Medulla oblongata (tissue), 1 donor: ENCODE measurements around the gene NLRP6.

Experiments used
- DNase-seq: peaks from one replicate; pipeline ENCODE4 v3.0.0-alpha.2; 2015; ENCODE audit errors: extremely low spot score

The NLRP6 gene

DNA sequence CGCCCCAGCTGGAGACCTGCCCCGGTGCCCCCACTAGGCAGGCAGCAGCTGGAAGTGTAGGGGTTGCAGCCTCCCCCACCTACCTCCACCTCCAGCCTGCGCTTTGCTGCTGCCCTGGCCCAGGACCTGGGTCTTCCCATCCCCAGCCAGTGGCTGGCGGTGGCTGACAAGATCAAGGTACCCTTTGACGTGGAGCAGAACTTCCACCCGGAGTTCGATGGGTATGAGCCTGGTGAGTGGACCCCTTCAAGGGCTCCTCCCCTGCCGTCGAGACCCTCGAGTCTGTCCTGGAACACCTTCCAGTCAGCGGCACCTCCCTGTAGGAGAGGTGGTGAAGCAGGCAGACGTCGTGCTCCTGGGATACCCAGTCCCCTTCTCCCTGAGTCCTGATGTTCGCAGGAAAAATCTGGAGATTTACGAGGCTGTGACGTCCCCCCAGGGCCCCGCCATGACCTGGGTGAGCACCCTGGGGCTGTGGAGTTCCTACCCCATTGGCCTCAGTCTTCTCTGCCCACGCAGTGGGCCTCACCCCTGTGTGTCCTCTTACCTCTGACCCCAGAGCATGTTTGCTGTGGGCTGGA, 15.2 kb downstream of the NLRP6 start:
- DNase-seq, result no peak

DNA sequence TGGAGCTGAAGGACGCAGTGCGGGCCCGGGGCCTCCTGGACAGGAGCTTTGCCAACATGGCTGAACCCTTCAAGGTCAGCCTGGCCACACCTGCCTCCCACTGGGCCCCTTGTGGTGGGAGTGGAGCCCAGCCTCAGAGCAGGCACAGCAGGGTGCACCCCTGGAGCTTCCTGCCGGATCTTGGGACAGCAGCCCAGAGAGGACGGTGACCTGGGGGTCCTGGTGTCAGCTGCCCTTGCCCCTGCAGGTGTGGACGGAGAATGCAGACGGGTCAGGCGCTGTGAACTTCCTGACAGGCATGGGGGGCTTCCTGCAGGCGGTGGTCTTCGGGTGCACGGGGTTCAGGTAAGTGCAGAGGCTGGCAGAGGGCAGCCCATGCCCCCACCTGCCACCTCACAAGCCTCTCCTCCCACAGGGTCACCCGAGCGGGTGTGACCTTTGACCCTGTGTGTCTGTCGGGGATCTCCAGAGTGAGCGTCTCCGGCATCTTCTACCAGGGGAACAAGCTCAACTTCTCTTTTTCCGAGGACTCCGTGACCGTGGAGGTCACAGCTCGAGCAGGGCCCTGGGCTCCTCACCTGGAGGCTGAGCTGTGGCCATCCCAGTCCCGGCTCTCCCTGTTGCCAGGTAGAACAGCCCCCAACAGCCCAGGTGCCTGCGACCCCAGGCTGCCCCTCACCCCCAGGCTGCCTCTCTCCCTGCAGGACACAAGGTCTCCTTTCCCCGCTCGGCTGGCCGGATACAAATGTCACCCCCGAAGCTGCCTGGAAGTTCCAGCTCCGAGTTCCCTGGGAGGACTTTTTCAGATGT, 15.8 kb downstream of the NLRP6 start:
- DNase-seq, result no peak

DNA sequence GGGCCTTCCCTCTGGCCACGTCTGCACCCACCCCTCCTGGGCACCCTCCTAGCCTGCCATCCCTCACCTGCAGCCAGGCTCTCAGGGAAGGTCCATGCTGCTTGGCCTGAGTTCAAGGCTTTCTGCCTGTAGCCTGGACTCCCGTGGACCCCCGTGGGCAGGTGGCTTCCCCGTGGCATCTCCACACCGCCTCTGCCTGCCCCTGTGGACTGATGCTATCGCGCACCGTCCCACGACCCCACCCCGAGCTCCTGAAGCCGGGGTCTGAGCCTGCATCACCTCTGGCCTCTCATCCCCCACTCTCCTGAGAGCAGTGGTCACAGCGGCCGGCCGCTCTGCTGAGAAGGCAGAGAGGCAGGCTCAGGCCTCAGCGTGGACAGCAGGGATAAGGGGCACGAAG, 16.6 kb downstream of the NLRP6 start:
- no peak for DNase-seq

DNA sequence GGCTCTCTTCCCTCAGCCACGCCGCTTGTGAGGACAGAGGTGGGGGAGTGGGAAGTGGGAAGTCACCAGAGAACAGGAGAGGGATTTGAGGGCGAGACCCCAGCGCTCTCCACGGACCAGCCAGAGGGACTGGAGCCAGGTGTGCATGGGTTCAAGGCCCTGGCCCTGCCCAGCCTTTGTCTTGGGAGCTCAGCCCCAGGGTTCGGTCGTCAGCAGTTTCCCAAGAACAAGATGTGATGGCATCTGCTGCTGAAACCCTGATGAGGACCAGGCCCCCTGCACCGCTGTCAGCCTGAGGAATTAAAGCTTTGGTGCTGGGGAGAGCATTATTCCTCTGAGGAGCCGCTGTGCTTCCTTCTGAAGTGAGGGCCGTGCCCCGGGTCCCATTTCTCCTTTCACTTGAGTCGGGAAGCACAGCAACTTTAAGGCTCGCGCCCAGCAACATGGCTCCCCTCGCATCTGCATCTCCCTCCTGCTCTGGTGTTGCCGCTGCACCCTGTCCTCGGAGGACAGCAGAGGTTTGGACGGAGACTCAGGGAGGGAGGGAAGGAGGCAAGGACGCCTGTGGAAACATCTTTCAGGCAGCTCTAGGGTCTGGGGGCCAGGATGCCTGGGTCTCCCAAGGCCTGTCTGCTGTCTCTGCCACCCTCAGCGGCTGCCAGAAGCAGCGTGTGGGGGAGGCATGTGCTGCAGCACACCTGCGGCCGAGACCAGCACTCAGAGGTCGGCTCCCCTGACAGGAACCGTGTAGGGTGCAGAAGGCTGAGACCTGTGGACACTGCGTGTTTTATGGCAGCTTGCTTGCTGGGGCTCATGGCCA, 17.4 kb downstream of the NLRP6 start:
- no peak for DNase-seq

DNA sequence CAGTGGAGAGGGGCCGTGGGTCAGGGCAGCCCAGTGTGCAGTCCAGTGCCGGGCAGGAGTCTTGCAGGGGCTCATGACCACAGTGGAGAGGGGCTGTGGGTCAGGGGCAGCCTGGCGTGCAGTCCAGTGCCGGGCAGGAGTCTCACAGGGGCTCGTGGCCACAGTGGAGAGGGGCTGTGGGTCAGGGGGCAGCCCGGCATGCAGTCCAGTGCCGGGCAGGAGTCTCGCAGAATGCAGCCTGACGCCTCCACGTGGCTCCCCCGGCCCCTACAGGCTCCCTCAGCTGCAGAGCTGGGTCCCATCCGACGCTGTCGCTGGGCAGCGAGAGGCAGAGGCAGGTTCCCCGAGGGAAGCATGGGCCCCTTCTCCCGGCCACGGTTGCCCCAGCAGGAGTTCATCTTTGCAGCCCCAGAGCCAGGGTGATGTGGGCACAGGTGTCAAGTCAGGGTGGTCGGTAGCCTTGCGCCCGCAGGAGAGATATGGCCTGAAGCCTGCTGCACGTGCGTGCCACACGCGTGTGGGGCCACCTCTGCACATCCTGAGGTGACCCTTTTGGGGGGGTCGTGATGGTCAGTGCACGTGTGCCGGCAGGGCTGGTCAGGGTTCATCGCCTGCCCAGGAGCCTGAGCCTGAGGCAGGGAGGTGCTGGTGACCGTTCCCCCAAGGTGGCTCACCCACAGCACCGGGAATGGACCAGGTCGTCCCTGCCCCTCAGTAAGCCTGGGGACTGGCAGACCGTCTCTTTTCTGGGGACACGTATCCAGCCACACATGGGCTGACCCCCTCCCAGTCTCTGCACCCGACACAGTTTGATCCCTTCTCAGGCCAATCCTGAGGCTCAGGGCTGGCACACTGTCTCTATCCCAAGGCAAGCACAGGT, 18.2 kb downstream of the NLRP6 start:
- no peak for DNase-seq

DNA sequence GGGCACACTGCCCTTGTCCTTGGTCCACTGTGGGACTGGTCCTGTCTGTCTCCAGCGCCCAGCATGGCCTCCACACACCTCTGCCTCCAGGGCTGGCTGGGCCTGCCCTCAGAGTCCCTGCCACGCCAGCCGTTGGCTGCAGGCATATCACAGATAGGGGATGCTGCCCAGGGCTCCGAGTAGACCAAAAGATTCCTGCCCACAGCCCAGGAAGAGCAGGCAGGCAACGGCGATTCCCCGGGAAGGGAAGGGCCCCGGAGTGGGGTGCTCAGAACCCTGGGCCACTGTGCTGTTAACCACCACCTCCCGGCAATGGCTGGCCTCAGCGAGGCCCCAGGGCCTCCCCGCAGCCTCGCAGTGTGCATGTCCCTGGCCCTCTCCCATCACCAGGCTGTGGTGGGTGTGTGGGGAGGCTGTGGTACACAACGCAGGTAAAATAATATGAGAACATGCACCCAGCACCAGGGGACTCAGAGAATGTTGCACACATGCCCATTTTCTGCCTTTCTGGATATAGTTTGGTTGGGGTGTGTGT, 18.9 kb downstream of the NLRP6 start:
- no peak for DNase-seq

DNA sequence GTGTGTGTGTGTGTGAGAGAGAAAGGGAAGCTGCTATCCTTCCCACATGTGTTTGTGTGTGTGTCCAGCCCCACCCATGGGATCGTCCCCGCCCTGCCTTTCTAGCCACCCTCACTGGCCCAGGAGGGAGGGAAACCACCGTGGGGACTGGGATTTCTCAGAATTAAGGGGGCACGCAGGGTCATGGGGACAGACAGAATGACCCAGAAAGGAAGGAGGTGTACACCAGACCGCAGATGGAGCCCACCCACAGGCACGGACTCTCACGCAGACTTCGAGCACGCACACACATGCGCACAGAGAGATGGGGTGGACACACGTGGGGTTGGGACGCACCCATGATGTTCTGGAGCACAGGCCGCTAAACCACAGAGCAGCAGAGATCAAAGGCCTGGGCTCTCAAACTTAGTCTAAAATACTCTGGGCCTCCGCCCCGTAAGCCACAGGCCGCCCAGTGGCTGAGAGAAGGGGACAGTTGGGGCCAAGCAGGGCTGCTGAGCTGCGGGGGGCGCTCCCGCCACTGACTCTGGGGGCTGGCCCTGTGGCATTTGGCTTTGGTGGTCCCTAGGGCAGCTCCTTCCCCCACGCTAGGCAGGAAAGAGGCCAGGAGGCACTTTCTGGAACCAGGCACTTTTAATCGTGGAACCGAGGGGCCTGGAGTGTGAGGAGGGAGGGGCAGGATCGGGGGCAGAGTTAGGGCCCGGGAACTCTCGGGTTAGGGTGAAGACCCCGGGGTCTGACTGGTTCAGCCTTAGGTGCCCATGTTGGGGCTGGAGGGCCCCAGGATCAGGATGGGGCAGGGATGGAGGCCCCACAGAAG, 19.6 kb downstream of the NLRP6 start:
- DNase-seq, result no peak

DNA sequence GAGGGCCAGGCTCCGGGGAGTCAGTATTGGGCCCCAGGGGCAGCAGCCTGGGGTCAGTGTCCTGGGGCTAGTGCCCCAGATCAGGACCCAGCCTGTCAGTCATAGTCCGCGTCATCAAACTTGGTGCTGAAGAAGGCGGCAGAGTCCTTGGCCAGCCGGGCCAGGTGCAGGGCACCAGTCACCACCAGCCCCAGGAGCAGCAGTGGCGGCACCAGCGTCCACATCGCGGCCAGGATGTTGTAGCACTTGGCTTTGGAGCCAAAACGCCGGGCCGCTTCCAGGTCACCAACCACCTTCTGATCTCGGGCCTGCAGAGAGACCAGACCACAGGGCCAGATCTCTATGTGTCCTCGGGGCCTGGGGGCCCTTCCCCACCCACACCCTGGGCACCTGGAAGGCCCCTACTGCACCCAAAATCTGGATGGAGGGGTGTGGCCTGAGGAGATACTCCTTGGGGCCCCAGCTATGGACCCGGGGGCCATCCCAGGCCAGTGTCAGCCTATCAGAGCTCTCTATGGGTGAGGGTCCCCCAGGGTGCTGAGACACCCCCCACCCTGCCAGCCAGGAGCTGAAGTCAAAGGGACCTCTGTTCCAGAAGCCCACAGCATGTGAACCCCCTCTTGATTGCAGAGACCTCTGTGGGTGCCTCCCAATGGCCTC, 20.3 kb downstream of the NLRP6 start:
- DNase-seq, result no peak

DNA sequence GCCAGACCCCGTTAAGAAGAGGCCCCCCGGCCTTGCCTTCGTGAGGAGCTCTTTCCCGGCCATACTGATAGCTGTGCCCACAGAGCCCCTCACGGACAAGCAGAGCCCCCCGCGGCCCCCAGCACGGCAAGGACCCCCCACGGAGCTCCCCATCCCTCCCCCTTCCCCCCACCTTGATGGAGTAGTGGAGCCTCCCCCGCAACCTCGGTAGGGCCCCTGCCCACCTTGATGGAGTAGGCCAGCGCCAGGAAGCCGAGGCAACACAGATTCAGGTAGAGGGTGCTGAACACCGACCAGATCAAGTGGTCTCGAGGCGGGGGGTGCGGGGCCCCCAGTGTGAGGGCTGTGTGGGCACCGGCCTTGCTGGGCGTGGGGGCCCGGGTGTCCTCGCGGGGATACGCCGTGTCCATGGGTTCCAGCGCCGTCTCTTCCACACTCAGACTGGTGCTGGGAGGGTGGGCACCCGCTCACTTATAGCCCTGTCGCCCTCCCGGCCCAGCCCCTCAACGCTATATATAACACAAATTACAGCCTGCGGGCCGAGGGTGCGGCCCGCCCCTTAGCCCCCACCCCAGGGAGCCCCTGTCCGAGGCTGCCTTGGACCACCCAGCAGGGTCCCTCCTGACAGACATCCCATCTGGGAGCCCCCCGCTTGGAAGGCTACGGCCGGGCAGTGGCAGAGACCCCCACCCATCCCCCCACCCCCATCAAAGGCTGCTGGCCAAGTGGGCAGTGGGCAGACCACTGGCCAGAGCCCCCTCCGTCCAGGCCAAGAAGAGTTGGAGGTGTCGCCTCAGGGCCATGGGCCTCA, 21.1 kb downstream of the NLRP6 start, which contains the start of gene IFITM5:
TSS of gene IFITM5 (minus strand) at position 446 of the 811 bp plus-strand sequence. CDS start at position 410, 36 bp downstream.
- DNase-seq, result no peak

DNA sequence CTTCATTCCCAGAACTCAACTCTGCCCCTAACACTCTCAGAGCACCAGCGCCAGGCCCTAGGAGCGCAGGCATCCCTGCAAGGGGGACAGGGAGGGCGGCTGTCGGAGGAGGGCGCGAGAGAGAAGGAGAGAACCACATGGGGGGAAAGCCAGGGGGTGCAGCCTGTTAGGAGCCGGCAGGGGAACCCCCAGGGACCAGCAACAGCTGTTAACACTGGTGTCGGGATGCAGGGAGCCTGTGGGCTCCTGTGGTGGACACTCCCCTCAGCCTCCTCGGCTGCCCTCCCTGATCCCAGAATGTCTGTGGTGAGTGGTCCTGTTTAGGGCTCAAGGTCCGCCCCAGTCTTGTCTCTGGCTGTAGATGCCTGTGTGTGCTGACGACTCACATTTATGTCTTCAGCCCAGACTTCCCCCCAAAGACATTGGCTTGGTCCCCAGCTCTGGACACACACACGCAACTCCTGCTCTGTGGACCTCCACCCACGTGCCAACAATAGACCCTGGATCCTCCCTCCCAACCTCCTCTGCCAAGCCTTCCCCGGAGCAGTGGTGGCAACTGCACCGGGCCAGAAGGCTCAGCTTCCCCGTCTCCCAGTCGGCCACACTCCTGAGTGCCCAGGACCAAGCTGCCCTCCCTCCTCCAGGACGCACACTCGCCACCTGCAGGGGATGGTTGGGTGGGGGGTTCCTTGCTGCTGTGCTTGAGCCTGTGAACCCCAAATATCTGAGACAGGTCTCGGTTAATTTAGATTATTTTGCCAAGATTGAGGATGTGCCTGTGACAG, 21.9 kb downstream of the NLRP6 start:
- DNase-seq, result no peak

DNA sequence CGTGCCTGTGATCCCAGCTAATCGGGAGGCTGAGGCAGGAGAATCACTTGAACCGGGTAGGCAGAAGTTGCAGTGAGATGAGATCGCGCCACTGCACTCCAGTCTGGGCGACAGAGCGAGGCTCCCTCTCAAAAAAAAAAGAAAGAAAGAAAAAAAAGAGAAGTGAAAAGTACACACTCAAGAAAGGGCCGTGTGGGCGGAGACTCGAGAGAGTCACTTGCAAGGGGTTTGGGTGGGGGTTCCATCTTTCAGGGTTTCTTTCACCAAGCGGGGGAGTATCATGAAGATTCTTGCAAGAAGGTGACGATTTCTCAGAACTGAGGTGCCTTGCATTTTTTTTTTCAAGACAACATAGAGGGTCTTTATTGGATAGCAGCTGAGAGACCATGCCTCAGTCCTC, 25.2 kb downstream of the NLRP6 start:
- DNase-seq, result no peak

DNA sequence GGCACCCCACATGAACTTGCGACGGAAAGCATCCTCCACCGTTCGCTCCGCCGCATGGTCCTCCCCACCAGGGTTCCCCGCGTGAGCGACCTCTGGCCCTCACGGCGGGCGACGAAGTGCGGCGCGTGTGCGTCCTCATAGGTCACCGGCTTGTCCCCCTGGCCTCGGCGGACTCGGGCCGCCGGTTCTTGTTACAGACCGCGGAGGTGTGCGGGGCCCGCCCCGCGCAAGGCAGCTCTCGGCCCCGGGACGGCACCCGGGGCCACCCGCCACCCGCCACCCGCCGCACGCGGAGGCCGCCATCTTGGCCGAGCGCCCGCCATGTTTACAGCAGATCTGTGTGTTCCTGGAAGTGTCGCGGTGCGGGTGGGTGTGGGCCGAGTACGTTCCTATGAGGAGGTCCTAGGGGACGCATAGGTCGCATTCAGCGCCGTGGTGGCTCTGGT, 25.9 kb downstream of the NLRP6 start:
- DNase-seq, result no peak

DNA sequence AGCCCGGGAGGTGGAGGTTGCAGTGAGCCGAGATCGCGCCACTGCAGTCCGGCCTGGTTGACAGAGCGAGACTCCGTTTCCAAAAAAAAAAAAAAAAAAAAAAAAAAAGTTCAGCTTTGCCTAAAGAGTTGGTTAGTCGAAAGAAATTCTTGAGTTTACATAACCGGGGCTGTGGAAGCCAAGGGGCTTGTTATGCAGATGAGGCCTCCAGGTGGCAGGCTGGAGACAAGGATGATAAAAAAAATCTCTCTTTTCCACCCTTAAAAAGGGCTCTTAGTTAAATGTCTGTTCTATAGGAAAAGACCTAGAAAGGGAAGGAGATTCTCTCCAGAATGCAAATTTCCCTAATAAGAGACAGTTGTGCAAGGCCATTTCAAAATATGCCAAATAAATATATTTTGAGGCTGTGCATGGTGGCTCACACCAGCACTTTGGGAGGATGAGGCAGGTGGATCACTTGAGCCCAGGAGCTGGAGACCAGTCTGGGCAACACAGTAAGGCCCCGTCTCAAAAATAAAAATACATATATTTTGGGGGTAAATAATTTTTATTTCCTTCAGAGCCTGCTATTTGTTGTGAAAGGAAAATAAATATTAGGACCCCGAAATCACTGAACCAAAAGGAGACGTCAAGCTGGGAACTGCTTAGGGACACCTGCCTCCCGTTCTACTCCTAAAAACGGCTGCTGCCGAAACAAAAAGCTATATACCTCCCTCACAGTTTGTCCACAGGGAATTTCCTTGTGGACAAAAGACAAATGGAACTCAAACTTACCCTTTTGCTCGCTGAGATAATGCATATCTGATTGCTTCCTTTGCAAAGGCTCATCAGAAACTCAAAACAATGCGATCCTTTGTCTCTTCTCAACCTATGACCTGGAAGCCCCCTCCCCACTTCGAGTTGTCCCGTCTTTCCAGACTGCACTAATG, 27.0 kb downstream of the NLRP6 start:
- DNase-seq, result peak; percentile 69

DNA sequence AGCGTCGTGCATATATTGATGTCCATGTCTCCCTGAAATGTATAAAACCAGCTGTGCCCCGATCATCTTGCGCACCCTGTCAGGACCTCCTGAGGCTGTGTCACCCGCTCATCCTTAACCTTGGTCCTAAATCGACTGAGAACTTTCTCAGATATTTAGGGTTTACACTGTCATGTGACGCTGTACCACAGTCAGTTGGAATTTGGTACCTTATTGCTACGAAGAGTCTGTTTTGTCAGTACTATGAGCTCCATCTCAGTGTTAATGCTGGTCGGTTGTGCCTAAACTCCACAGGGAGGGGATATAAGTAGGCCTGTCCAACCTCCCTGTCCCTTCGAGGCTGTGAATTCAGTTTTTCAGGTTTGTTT, 27.6 kb downstream of the NLRP6 start:
- no peak for DNase-seq

DNA sequence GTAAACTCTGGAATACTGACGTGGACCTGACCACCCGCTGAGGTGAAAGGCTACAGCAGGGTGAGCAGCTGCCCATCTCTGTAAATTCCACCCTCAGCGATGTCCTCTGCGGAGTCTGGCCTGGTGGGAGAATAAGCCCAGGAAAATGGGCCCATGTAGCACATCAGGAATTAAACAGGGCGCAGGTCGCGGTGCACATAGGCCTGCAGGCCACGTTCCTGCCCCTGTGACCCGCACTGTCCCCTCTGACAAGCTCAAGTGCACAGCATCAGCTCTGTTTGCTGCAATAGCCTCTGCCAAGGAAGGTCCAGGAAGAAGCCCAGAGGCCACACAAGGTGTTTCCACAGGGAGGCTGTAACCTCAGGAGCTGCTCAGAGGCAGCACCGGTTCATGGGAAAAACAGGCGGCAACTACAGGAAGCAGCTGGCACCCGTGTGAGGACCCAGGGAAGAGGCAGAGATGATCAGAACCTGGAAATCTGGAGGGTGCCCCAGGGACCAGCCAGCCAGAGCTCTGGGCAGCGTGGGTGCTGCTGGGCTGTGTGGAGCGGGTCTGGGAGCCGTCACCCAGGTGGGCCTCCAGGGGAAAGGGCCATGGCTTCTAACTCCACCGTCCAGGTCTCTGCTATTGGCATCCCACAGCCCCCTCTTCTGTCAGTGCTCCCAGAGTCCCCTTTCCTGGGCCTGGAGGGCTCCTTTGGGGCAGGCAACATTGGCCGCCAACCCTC, 28.6 kb downstream of the NLRP6 start:
- DNase-seq, result no peak
